RPMI8226 (cell line): ENCODE data around the gene RIPPLY1.
A peak's percentile ranks its signal among the peaks of the same experiment; 100 is the strongest.

Experiments
- DNase-seq: peaks from one replicate; pipeline ENCODE4 v3.0.0-alpha.2; 2015

Gene RIPPLY1, protein sequence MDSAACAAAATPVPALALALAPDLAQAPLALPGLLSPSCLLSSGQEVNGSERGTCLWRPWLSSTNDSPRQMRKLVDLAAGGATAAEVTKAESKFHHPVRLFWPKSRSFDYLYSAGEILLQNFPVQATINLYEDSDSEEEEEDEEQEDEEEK

GRCh38 chrX:106903291-106903824 is at the start of gene RIPPLY1:
Gene RIPPLY1 (minus strand): TSS chrX:106903341. CDS start chrX:106903287, 54 bp downstream.
- DNase-seq, result no peak

- DNase-seq, result no peak
Observed at GRCh38 chrX:106952538-106952937, 49.4 kb upstream of the RIPPLY1 start.

GRCh38 chrX:106952089-106952488 is 48.9 kb upstream of the RIPPLY1 start:
- DNase-seq, result no peak

DNA sequence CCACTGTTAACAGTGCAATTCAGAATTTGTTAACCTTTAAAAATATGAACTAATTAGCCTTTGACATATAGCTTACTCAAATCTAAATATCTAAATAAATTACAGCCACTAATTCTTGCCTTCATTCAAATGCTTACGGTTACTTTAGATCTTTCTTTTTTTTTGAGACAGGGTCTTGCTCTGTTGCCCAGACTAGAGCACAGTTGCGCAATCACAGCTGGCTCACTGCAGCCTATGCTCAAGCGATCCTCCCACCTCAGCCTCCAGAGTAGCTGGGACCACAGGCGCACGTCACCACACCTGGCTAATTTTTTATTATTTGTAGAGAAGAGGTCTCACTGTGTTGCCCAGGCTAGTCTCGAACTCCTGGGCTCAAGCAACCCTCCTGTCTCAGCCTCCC is 48.1 kb upstream of the RIPPLY1 start:
- DNase-seq, result no peak

GRCh38 chrX:106950381-106950780 is 47.2 kb upstream of the RIPPLY1 start:
- DNase-seq, result no peak

DNA sequence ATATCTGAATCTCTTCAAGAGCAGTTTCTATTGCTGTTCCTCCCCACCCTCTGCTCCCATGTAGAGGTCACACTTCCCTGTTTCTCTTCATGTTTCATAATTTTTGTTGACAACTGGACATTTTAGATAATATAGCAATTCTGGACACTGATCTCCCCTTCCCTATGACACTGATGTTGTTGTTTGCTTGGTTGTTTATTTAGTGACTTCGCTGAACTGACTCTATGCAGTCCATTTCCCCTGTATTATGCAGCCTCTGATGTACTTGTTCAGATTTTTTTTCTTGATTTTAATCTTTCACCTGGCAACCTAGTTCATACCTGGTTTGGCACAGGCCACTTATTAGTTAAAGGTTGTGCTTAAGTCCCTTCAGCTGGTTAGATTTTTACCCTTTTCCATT is 46.2 kb upstream of the RIPPLY1 start:
- DNase-seq, result no peak

DNA sequence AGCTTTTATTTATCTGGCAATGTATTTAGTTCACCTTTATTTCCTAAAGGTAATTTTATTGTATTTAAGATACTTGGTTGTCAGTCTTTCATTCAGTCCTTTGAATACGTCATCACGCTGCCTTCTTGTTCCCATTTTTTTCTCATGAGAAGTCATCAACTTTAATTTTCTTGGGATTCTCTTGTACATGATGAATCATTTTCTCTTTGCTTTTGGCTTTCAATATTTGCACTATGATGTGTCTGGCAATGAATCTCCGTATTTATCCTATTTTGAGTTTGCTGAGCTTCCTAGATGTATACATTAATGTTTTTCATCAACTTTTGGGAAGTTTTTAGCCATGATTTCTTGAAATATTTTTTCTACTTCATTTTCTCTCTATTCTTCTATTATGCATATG is 45.5 kb upstream of the RIPPLY1 start:
- no peak for DNase-seq

- no peak for DNase-seq
Observed at GRCh38 chrX:106946464-106946863, 43.3 kb upstream of the RIPPLY1 start.

DNA sequence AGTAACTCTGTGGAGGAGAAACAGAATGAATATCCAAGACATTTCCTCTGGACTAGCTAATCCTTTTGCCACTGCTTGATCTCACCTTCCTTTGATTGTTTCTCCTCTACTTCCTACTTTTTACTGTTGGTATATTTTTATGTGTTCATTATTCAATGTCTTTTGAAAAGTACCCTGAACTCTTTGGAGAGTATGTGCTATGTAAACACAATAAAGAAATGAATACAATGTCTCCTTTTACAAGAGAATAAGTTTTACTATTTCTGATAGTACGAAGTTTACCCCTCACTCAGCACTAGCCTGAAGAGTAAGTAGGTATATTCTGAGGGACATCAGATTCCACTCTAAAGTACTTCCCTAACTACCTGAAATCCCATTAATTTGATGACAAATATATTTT is 36.9 kb upstream of the RIPPLY1 start:
- DNase-seq, result no peak

- no peak for DNase-seq
Observed at GRCh38 chrX:106939566-106939965, 36.4 kb upstream of the RIPPLY1 start.

GRCh38 chrX:106936246-106936645 is 33.1 kb upstream of the RIPPLY1 start:
- DNase-seq, result no peak

DNA sequence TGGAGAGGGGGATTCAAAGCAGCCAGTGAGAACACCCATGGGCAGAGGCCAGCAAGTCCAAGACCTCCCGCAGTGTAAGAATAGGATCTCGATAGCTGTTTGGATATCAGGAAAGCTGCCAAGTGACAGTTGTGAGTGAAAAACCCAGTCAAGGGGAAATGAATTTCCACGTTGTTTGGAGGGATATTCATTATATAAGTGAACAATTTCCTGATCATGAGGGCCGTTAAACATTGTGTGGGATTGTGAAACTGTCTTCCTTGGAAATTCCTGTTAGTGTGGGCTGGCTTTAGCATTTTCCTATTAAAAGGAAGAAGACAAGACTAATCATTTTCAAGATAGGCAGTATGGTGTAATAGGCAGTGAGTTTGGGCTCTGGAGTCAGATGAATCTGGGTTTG is 32.0 kb upstream of the RIPPLY1 start:
- no peak for DNase-seq

GRCh38 chrX:106933538-106933961 is 30.4 kb upstream of the RIPPLY1 start:
- DNase-seq, result no peak

GRCh38 chrX:106932960-106933537 is 29.9 kb upstream of the RIPPLY1 start:
- DNase-seq, result no peak

DNA sequence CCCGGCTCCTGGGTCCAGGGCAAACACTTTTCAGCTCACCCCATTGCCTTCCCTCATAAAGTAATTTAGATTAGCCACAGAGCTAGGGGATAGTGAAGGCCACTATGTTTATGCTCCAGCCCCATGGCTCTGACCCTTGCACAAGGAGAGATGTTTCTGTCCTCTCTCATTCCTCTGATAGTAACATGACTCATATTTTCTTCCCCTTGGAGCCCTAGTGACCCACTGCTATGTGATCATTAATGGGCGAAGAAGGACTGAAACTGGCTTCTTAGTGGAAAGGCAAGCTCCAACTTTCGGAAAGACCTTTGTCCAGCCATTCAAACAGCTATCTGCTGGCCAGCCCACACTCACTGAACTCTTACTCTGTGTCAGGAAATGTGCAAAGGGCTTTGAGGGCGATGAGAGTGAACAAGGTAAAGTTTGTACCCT is 29.4 kb upstream of the RIPPLY1 start:
- DNase-seq, result no peak

DNA sequence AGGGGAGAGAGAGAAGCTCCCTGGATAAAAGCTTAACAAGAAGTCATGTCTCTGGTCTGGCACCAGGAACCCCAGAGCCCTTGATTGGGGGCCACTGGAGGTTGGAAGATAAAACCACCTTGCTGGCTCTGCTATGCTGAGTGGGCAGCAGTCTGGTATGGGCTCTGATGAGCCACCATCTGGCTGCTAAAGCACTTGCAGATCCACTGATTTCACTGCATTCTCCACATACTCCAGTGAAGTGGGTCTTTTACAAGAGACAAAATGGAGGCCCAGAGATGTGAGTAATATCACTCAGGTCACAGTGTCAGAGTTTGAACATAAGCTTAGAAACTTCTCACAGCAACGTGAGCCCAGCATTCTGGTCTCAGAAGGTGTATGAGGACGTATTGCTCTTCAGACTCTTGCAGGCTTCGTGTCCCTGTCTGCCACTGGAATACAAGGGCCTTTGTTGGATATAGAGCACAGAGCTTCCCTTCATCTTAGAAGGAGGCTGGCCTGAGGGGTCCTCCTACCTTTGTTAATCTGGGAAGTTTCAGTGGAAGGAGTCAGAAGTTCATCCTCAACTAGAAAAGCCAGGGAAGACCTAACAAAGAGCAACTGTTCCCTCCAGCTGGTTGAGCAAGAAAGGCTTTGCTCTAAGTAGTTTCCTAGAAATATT is 28.8 kb upstream of the RIPPLY1 start:
- no peak for DNase-seq

GRCh38 chrX:106928227-106928626 is 25.1 kb upstream of the RIPPLY1 start:
- DNase-seq, result no peak

- no peak for DNase-seq
Observed at GRCh38 chrX:106927700-106928099, 24.6 kb upstream of the RIPPLY1 start.

DNA sequence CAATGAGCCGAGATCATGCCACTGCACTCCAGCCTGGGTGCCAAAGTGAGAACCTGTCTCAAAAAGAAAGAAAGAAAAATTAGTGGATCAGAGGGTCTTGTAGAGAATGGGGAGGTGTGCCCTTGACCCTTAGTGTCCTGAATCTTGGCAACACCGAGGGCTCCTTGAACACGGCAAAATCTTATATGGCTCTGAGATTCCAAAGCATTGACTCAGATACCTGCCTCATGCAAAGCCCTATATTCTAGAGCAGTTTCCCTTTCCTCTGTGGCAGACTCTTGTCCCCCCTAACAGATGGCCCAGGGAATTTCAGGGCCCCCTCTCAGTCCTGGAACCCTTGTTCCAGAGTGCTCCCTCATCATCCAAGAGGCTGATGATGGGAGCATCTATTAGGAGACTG is 23.9 kb upstream of the RIPPLY1 start:
- DNase-seq, result no peak

- peak; percentile 7 for DNase-seq
Observed at GRCh38 chrX:106921637-106922036, 18.5 kb upstream of the RIPPLY1 start.

DNA sequence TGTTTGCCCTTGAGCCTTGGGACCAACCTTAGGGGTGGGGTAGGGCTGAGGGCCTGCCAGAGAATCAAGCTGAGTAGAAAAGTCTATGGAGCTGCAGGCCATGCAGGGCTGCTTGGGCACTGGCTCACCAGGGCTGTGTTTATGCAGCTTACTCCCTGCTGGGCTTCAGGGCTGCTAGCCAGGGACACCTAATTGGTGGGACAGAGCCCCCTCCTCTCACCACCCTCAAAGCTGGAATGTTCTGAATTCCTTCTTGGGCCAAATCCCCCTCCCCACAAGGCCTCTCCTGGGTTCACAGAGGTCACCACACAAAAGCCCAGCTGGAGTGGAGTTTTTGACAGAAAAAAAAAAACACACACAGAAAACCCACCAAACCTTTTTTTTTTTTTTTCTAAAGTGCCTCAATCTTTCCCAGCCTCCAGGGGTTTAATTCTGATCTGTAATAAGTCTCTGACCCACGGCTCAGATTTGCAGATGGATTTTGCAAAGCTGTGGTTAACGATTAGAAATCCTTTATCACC is 16.9 kb upstream of the RIPPLY1 start, which contains the start of gene CLDN2:
Gene CLDN2, plus strand, starts transcription at position 471 of the 521 bp plus-strand sequence. CDS start 7,827 bp downstream, outside the sequence.
- DNase-seq, result no peak

DNA sequence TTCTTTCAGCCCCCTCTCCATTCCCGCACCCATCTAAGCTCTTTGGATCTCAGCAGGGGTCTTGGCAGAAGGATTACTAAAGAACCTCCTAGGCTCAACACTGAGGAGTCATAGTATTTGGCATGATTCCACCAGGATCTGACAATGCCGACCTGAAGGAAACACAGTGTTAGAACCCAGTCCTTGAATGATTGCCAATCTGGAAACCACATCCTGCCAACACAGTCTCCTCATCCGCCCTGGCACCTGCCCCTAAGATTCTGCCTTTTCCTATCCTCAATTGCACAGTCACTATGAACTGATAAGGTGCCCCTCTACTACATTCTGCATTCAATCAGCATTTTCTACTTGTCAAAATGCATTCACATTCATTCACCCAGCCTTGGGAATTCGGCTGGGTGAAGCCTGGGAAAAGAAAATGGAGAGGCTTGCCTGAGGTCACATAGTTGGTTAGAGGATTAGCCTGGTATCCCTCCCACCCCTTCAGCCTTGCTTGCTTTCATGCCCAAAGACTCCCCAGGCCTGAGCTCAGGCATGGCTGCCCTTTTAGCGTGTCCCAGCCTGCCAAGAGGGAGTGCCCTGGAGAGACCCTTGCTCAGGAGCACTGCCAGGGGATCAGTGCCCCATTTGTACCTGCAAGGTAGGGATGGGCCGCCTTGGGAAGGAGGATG is 14.8 kb upstream of the RIPPLY1 start:
- DNase-seq, result peak; percentile 57

GRCh38 chrX:106912864-106913263 is 9.7 kb upstream of the RIPPLY1 start:
- DNase-seq, result no peak
